Type B pancreatic cell (in vitro differentiated cells): ENCODE data around the gene CEACAM1. TPM values are rescaled to one million over a fixed set of nuclear protein-coding genes. Genes with fewer than 3 reads are reported as not detected.
A peak's percentile ranks its signal among the peaks of the same experiment; 100 is the strongest.
"Not testable (repeated sequence)": the region's sequence is repeated elsewhere in the genome, so short reads cannot be mapped to it uniquely, and the experiment has no call there.

Experiments used
- DNase-seq: peaks from one replicate; pipeline ENCODE4 v3.0.0; 2021; ENCODE audit warnings: mixed read lengths; ENCODE audit not compliant: unreplicated experiment; ENCODE audit errors: extremely low spot score
- H3K27ac Mint-ChIP-seq: 2 replicates; pipeline ENCODE4 v1.8.0; 2021; ENCODE audit warnings: mild to moderate bottlenecking, mixed read lengths
- H3K27me3 Mint-ChIP-seq: 2 replicates; pipeline ENCODE4 v1.8.0; 2021; ENCODE audit warnings: mixed read lengths
- H3K36me3 Mint-ChIP-seq: 2 replicates; pipeline ENCODE4 v1.8.0; 2021; ENCODE audit warnings: mixed read lengths
- H3K4me1 Mint-ChIP-seq: one replicate; pipeline ENCODE4 v1.8.0; 2021; ENCODE audit warnings: mixed read lengths; ENCODE audit not compliant: unreplicated experiment
- H3K4me3 Mint-ChIP-seq: 2 replicates; pipeline ENCODE4 v1.8.0; 2021; ENCODE audit warnings: mild to moderate bottlenecking, mixed read lengths
- H3K9me3 Mint-ChIP-seq: 2 replicates; pipeline ENCODE4 v1.8.0; 2021; ENCODE audit warnings: mixed read lengths
- total RNA-seq: library from RNA; stranded (reverse); gene quantifications from 2 replicates; pipeline ENCODE4 v1.2.1, GENCODE V29; 2021; ENCODE audit warnings: low replicate concordance
- TF ChIP-seq, protein P1 (sequence below): fragments of 200-600 bp; sonication (generic); conservative IDR thresholded peaks from 2 replicates; pipeline ENCODE4 v1.5.0; 2021; ENCODE audit warnings: antibody characterized with exemption, mild to moderate bottlenecking

Gene CEACAM1
- total RNA-seq, 1 donor from 2014 or later: 19.1 TPM

DNA sequence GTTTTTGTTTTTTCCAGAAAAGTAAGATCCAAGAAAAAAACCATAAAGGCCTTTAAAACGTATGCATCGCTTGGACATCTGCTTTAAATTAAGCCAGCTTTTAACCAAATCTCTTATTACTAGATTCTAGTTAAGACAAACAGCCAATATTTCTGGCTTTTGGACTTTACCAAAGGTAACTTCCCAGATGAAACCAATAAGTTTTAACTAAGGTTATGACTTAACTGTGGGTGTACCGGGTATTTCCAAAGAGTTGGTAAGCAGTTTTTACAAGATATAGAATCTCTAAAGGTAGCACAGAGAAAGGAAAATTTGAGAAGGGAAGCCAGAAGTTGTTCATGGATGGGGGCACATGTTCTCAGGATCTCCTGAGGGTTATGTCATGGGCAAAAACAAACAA, 34.0 kb downstream of the CEACAM1 start:
- DNase-seq: no peak
- Mint-ChIP-seq H3K4me1 (peaks cover 35% of the 10 kb centered on the region), H3K27me3 (no peaks in the 10 kb centered on the region), H3K4me3 (no peak overlapping the region), H3K27ac (peak overlapping the region; percentile 24), H3K36me3 (no peaks in the 10 kb centered on the region), H3K9me3 (no peaks in the 10 kb centered on the region)
- TF ChIP-seq, protein P1, sequence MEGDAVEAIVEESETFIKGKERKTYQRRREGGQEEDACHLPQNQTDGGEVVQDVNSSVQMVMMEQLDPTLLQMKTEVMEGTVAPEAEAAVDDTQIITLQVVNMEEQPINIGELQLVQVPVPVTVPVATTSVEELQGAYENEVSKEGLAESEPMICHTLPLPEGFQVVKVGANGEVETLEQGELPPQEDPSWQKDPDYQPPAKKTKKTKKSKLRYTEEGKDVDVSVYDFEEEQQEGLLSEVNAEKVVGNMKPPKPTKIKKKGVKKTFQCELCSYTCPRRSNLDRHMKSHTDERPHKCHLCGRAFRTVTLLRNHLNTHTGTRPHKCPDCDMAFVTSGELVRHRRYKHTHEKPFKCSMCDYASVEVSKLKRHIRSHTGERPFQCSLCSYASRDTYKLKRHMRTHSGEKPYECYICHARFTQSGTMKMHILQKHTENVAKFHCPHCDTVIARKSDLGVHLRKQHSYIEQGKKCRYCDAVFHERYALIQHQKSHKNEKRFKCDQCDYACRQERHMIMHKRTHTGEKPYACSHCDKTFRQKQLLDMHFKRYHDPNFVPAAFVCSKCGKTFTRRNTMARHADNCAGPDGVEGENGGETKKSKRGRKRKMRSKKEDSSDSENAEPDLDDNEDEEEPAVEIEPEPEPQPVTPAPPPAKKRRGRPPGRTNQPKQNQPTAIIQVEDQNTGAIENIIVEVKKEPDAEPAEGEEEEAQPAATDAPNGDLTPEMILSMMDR: no peak

DNA sequence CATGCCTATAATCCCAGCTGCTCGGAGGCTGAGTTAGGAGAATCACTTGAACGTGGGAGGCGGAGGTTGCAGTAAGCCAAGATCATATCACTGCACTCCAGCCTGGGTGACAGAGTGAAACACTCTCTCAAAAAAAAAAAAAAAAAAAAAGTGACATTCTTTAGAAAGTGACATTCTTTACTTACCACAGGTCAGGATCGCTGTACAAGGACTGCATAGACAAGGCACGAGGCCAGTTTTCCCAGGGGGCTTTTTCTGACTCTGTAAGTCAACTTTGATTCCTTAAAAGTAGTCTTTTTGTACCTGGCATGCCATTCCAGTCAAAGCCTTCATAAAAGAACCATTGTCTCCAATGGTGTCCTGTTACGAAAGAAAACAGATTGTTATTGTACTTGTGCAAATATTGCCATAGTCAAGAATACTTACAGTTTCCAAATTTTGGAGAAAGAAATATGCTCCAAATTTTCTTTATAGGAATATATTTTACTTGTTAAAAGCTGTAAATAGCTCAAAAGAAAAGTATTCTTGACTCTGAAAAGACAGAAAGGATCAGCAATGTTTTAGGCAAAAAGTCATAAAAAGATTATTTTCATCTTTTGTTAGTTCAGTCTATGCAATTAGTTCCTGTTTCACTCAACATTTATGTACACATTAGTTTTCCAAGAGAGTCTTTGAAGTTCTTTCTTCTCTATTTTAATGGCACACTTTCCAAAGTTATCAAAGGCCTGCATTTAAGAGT, 39.3 kb downstream of the CEACAM1 start:
- no peak for DNase-seq
- Mint-ChIP-seq H3K4me1 (peaks cover 4% of the 10 kb centered on the region), H3K9me3 (no peaks in the 10 kb centered on the region), H3K4me3 (no peak overlapping the region), H3K36me3 (no peaks in the 10 kb centered on the region), H3K27me3 (no peaks in the 10 kb centered on the region), H3K27ac (peak overlapping the region; percentile 39)
- TF ChIP-seq, protein P1: no peak

DNA sequence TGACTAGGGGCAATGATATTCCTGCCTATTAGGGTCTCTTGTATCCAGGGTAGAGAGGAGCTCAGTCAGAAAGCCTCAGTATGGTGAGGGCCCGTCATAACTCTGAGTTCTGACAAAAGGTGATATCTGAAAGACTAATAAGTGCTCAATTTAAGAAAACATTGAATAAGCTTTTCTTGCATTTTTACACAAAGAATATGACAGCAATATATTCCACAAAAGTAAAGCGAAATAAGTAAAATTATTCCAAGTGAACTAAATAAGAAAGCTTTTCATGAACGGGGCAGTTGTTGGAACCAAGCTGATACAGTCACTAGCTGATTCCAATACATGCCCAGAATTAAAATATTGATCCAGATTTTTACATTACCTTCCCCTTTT, 40.5 kb downstream of the CEACAM1 start:
- Mint-ChIP-seq H3K9me3 (no peaks in the 10 kb centered on the region), H3K27ac (no peak overlapping the region), H3K4me3 (no peak overlapping the region), H3K27me3 (no peaks in the 10 kb centered on the region), H3K4me1 (peaks cover 8% of the 10 kb centered on the region), H3K36me3 (no peaks in the 10 kb centered on the region)
- TF ChIP-seq, protein P1: no peak
- DNase-seq: no peak

DNA sequence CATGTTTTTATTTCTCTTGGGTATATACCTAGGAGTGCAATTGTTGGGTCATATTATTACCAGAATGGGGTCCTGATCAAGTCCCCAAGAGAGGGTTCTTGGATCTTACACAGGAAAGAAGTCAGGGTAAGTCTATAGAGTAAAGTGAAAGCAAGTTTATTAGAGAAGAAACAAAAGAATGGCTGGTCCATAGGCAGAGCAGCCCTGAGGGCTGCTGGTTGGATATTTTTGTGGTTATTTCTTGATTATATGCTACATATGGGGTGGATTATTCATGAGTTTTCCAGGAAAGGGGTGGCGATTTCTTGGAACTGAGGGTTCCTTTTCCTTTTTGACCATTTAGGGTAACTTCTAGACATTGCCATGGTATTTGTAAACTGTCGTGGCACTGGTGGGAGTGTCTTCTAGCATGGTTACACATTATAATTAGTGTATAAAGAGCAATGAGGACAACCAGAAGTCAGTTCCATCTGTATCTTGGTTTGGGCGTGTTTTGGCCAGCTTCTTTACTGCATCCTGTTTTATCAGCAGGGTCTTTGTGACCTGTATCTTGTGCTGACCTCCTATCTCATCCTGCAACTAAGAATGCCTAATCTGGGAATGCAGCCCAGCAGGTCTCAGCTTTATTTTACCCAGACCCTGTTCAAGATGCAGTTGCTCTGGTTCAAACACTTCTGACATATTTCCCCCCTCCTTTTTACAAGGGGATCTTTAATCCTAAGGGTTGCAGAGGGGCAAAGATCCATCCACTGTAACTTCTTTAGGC, 41.1 kb downstream of the CEACAM1 start:
- H3K9me3 Mint-ChIP-seq: no peaks in the 10 kb centered on the region
- H3K4me1 Mint-ChIP-seq: peaks cover 8% of the 10 kb centered on the region
- H3K27ac Mint-ChIP-seq: no peak overlapping the region
- TF ChIP-seq, protein P1: no peak
- no peaks in the 10 kb centered on the region for H3K27me3 Mint-ChIP-seq
- no peaks in the 10 kb centered on the region for H3K36me3 Mint-ChIP-seq
- H3K4me3 Mint-ChIP-seq: no peak overlapping the region
- no peak for DNase-seq

DNA sequence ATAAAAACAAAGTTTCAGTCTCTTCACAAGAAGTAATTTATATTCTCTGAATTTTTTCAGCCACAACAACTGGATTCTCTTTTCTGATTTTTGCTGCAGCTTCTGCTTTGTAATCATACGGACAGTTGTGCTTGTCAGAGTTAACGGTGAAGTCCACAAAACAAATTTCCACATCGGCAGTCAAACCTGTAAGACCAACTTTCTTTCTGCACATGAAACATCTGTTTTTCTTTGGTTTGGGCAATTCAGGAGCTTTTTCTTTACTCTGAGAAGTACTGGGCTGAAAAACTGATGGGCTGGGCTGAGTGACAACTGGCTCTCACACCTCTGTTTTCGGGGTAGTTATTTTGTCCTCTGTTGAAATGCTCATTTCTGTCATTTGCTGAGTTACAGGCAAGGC, 43.2 kb downstream of the CEACAM1 start:
- peaks cover 15% of the 10 kb centered on the region for H3K4me1 Mint-ChIP-seq
- not testable (repeated sequence) for H3K4me3 Mint-ChIP-seq, H3K36me3 Mint-ChIP-seq, DNase-seq, H3K27ac Mint-ChIP-seq, H3K27me3 Mint-ChIP-seq, H3K9me3 Mint-ChIP-seq
